ENCODE data around the gene ERN1. TPM values are rescaled to one million over a fixed set of nuclear protein-coding genes. Genes with fewer than 3 reads are reported as not detected.

The ERN1 gene
- total RNA-seq, 1 donor: 12.7 TPM

GRCh38 chr17:64151016-64151368 is 21.0 kb upstream of the ERN1 start:
- no peak for TF ChIP-seq CTCF (IDR thresholded peaks at IDR 0.05; ENCODE audit: extremely low read depth, low read depth, low read length)
- peaks cover 3% of the 10 kb centered on the region for H4K20me1 ChIP-seq (ENCODE audit: insufficient read depth, low read length)
- no peaks in the 10 kb centered on the region for H3K9me3 ChIP-seq (ENCODE audit: low read depth, low read length)
- peaks cover 12% of the 10 kb centered on the region for H3K4me1 ChIP-seq (ENCODE audit: insufficient read depth, low read length)
- no peak overlapping the region for H3K4me2 ChIP-seq (ENCODE audit: insufficient read depth, low read length)
- H3K36me3 ChIP-seq (ENCODE audit: insufficient read depth, low read length): peaks cover 28% of the 10 kb centered on the region
- no peak overlapping the region for H2AFZ ChIP-seq (ENCODE audit: low read length)
- peaks cover 6% of the 10 kb centered on the region for H3K79me2 ChIP-seq (ENCODE audit: insufficient read depth, low read length)
- DNase-seq (ENCODE audit: insufficient read length, low spot score, missing footprints): no peak
- no peak overlapping the region for H3K4me3 ChIP-seq (ENCODE audit: insufficient read depth, low read length)
- no peak overlapping the region for H3K27ac ChIP-seq (ENCODE audit: low read depth, low read length)
- no peaks in the 10 kb centered on the region for H3K27me3 ChIP-seq (ENCODE audit: insufficient read depth, low read length)

- DNase-seq (ENCODE audit: insufficient read length, low spot score, missing footprints): no peak
- TF ChIP-seq CTCF (IDR thresholded peaks at IDR 0.05; ENCODE audit: extremely low read depth, low read depth, low read length): no peak
- no peaks in the 10 kb centered on the region for H3K9me3 ChIP-seq (ENCODE audit: low read depth, low read length)
- peaks cover 8% of the 10 kb centered on the region for H3K79me2 ChIP-seq (ENCODE audit: insufficient read depth, low read length)
- H3K36me3 ChIP-seq (ENCODE audit: insufficient read depth, low read length): peaks cover 28% of the 10 kb centered on the region
- peak overlapping the region; percentile 43 for H3K27ac ChIP-seq (ENCODE audit: low read depth, low read length)
- peaks cover 12% of the 10 kb centered on the region for H3K4me1 ChIP-seq (ENCODE audit: insufficient read depth, low read length)
- no peaks in the 10 kb centered on the region for H3K27me3 ChIP-seq (ENCODE audit: insufficient read depth, low read length)
- H3K4me3 ChIP-seq (ENCODE audit: insufficient read depth, low read length): no peak overlapping the region
- no peak overlapping the region for H2AFZ ChIP-seq (ENCODE audit: low read length)
- no peak overlapping the region for H3K4me2 ChIP-seq (ENCODE audit: insufficient read depth, low read length)
- peaks cover 3% of the 10 kb centered on the region for H4K20me1 ChIP-seq (ENCODE audit: insufficient read depth, low read length)
Observed at GRCh38 chr17:64150237-64151015, 20.5 kb upstream of the ERN1 start.

- TF ChIP-seq CTCF (IDR thresholded peaks at IDR 0.05; ENCODE audit: extremely low read depth, low read depth, low read length): no peak
- H3K27me3 ChIP-seq (ENCODE audit: insufficient read depth, low read length): no peaks in the 10 kb centered on the region
- DNase-seq (ENCODE audit: insufficient read length, low spot score, missing footprints): no peak
- H3K9me3 ChIP-seq (ENCODE audit: low read depth, low read length): no peaks in the 10 kb centered on the region
- H3K4me2 ChIP-seq (ENCODE audit: insufficient read depth, low read length): no peak overlapping the region
- H2AFZ ChIP-seq (ENCODE audit: low read length): no peak overlapping the region
- H4K20me1 ChIP-seq (ENCODE audit: insufficient read depth, low read length): peaks cover 3% of the 10 kb centered on the region
- peaks cover 8% of the 10 kb centered on the region for H3K79me2 ChIP-seq (ENCODE audit: insufficient read depth, low read length)
- no peak overlapping the region for H3K4me3 ChIP-seq (ENCODE audit: insufficient read depth, low read length)
- H3K4me1 ChIP-seq (ENCODE audit: insufficient read depth, low read length): peaks cover 12% of the 10 kb centered on the region
- no peak overlapping the region for H3K27ac ChIP-seq (ENCODE audit: low read depth, low read length)
- H3K36me3 ChIP-seq (ENCODE audit: insufficient read depth, low read length): peaks cover 28% of the 10 kb centered on the region
Observed at GRCh38 chr17:64149196-64149595, 19.3 kb upstream of the ERN1 start.

GRCh38 chr17:64148699-64149098 is 18.8 kb upstream of the ERN1 start:
- no peak for TF ChIP-seq CTCF (IDR thresholded peaks at IDR 0.05; ENCODE audit: extremely low read depth, low read depth, low read length)
- H3K79me2 ChIP-seq (ENCODE audit: insufficient read depth, low read length): peaks cover 8% of the 10 kb centered on the region
- peaks cover 3% of the 10 kb centered on the region for H4K20me1 ChIP-seq (ENCODE audit: insufficient read depth, low read length)
- peaks cover 28% of the 10 kb centered on the region for H3K36me3 ChIP-seq (ENCODE audit: insufficient read depth, low read length)
- H3K4me2 ChIP-seq (ENCODE audit: insufficient read depth, low read length): no peak overlapping the region
- H3K27me3 ChIP-seq (ENCODE audit: insufficient read depth, low read length): no peaks in the 10 kb centered on the region
- H2AFZ ChIP-seq (ENCODE audit: low read length): no peak overlapping the region
- no peak overlapping the region for H3K4me3 ChIP-seq (ENCODE audit: insufficient read depth, low read length)
- H3K4me1 ChIP-seq (ENCODE audit: insufficient read depth, low read length): peaks cover 12% of the 10 kb centered on the region
- DNase-seq (ENCODE audit: insufficient read length, low spot score, missing footprints): no peak
- H3K9me3 ChIP-seq (ENCODE audit: low read depth, low read length): no peaks in the 10 kb centered on the region
- H3K27ac ChIP-seq (ENCODE audit: low read depth, low read length): peak overlapping the region; percentile 30
